KMS-11 (cell line): ENCODE results near the gene CDK4.

Experiments
- H2AFZ ChIP-seq: fragments of 200-600 bp; sonication (generic); 2 replicates; pipeline ENCODE4 v1.6.1; 2016; ENCODE audit warnings: antibody characterized with exemption, mixed run types, low read depth
- H3K27ac ChIP-seq: fragments of 200-600 bp; sonication (generic); 2 replicates; pipeline ENCODE4 v1.6.1; 2016; ENCODE audit warnings: mild to moderate bottlenecking, mixed run types
- H3K27me3 ChIP-seq: fragments of 200-600 bp; sonication (generic); 2 replicates; pipeline ENCODE4 v1.6.1; 2017; ENCODE audit warnings: mild to moderate bottlenecking, low read depth, mixed run types, moderate library complexity; ENCODE audit not compliant: insufficient read depth
- H3K36me3 ChIP-seq: fragments of 200-600 bp; sonication (generic); 2 replicates; pipeline ENCODE4 v1.6.1; 2017; ENCODE audit warnings: mild to moderate bottlenecking, mixed run types; ENCODE audit not compliant: insufficient read depth
- H3K4me1 ChIP-seq: fragments of 200-600 bp; sonication (generic); 2 replicates; pipeline ENCODE4 v1.6.1; 2016; ENCODE audit warnings: mild to moderate bottlenecking, low read depth, mixed run types; ENCODE audit not compliant: poor library complexity, severe bottlenecking
- H3K4me2 ChIP-seq: fragments of 200-600 bp; sonication (generic); 2 replicates; pipeline ENCODE4 v1.7.0; 2016; ENCODE audit warnings: mild to moderate bottlenecking, mixed run types
- H3K4me3 ChIP-seq: fragments of 200-600 bp; sonication (generic); IDR thresholded peaks from 2 replicates; pipeline ENCODE4 v1.6.1; 2017; ENCODE audit warnings: low read depth, low read length, mixed read lengths; ENCODE audit not compliant: insufficient read depth
- H3K79me2 ChIP-seq: fragments of 200-600 bp; sonication (generic); 2 replicates; pipeline ENCODE4 v1.6.1; 2016; ENCODE audit warnings: low read depth, mixed run types; ENCODE audit not compliant: insufficient read depth
- H3K9ac ChIP-seq: fragments of 200-600 bp; sonication (generic); 2 replicates; pipeline ENCODE4 v1.6.1; 2016; ENCODE audit warnings: mild to moderate bottlenecking, mixed run types
- H4K20me1 ChIP-seq: fragments of 200-600 bp; sonication (generic); 2 replicates; pipeline ENCODE4 v1.6.1; 2016; ENCODE audit warnings: mild to moderate bottlenecking, mixed run types; ENCODE audit not compliant: insufficient read depth
- CTCF ChIP-seq: fragments of 200-600 bp; sonication (generic); conservative IDR thresholded peaks from 2 replicates; pipeline ENCODE4 v1.6.1; 2017; ENCODE audit warnings: low read depth, mild to moderate bottlenecking, antibody characterized with exemption, low read length, moderate library complexity, mixed read lengths

CDK4 gene

GRCh38 chr12:57733928-57734327 is 18.2 kb downstream of the CDK4 start:
- Histone ChIP-seq H2AFZ (no peak overlapping the region), H3K27me3 (peaks cover 26% of the 10 kb centered on the region; the same call in 1 of the 2 replicates), H3K9ac (no peak overlapping the region), H3K4me3 (no peak overlapping the region), H3K36me3 (no peaks in the 10 kb centered on the region), H3K4me2 (no peak overlapping the region), H3K27ac (no peak overlapping the region), H3K4me1 (no peaks in the 10 kb centered on the region), H3K79me2 (no peaks in the 10 kb centered on the region), H4K20me1 (no peaks in the 10 kb centered on the region)
- TF ChIP-seq CTCF = no peak

- Histone ChIP-seq H4K20me1 (no peaks in the 10 kb centered on the region), H3K4me1 (no peaks in the 10 kb centered on the region), H3K79me2 (no peaks in the 10 kb centered on the region), H2AFZ (no peak overlapping the region), H3K36me3 (no peaks in the 10 kb centered on the region), H3K4me3 (no peak overlapping the region), H3K27ac (no peak overlapping the region), H3K9ac (no peak overlapping the region), H3K27me3 (peaks cover 26% of the 10 kb centered on the region; the same call in 1 of the 2 replicates), H3K4me2 (no peak overlapping the region)
- TF ChIP-seq CTCF = no peak
Measured at GRCh38 chr12:57732726-57733593, 19.1 kb downstream of the CDK4 start.

- Histone ChIP-seq H3K9ac (no peak overlapping the region), H4K20me1 (no peaks in the 10 kb centered on the region), H3K79me2 (no peaks in the 10 kb centered on the region), H3K27me3 (peaks cover 26% of the 10 kb centered on the region; the same call in 1 of the 2 replicates), H3K4me1 (no peaks in the 10 kb centered on the region), H3K36me3 (no peaks in the 10 kb centered on the region), H3K4me2 (no peak overlapping the region), H3K27ac (no peak overlapping the region), H2AFZ (no peak overlapping the region), H3K4me3 (no peak overlapping the region)
- no peak for TF ChIP-seq CTCF
Measured at GRCh38 chr12:57732270-57732669, 19.8 kb downstream of the CDK4 start.

- Histone ChIP-seq H3K27me3 (peaks cover 26% of the 10 kb centered on the region; the same call in 1 of the 2 replicates), H3K36me3 (no peaks in the 10 kb centered on the region)
Measured at GRCh38 chr12:57731411-57732080, 20.6 kb downstream of the CDK4 start.

More at GRCh38 chr12:57731411-57732080, 20.6 kb downstream of the CDK4 start:
- no peak overlapping the region for H3K4me3 ChIP-seq
- no peaks in the 10 kb centered on the region for H4K20me1 ChIP-seq
- H3K27ac ChIP-seq = no peak overlapping the region
- no peak overlapping the region for H3K4me2 ChIP-seq
- no peak overlapping the region for H2AFZ ChIP-seq
- H3K79me2 ChIP-seq = no peaks in the 10 kb centered on the region
- no peak overlapping the region for H3K9ac ChIP-seq
- H3K4me1 ChIP-seq = no peaks in the 10 kb centered on the region
- TF ChIP-seq CTCF = no peak
